ENCODE measurements around the gene TARS3. TPM values are rescaled to one million over a fixed set of nuclear protein-coding genes. Genes with fewer than 3 reads are reported as not detected.

The TARS3 gene
- total RNA-seq, 1 experiment from 2014 or later = 14.1 TPM

DNA sequence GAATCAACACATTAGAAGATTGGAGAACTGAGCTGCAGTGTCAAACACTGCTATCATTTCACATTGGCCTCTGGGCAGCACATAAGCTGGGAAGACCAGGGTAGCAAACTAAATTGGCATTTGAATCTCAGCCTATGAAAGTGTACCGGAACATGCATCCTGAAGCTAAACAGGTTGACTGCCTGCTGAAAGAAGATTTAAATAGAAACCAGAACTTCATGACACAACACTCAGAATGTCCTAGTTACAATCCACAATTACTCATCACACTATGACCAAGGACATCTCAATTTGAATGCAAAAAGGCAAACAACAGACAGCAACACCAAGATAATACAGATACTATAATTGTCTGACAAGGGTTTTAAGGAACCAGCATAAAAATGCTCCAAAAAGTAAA is 98.3 kb downstream of the TARS3 start:
- no peak overlapping the region for H3K56ac ChIP-seq (ENCODE audit: insufficient read length, low read depth, low read length)
- H2AK5ac ChIP-seq (ENCODE audit: insufficient read length, low read length) = no peak overlapping the region
- H3K9me3 ChIP-seq (ENCODE audit: control insufficient read depth, low read depth, low read length) = no peaks in the 10 kb centered on the region
- Mint-ChIP-seq H3K27me3 (ENCODE audit: low read depth) (no peaks in the 10 kb centered on the region), H3K27ac (no peak overlapping the region), H3K4me3 (no peak overlapping the region; a peak in 1 of 5 replicates), H3K9me3 (peaks cover 21 to 30% of the 10 kb centered on the region in 2 experiments), H3K36me3 (ENCODE audit: insufficient read depth in 1 of 3, low read depth in 3 of 3) (peaks cover 23 to 35% (median 23%) of the 10 kb centered on the region in 3 experiments), H3K4me1 (peaks cover 14 to 25% of the 10 kb centered on the region in 2 experiments)
- H4K20me1 ChIP-seq (ENCODE audit: control insufficient read depth, insufficient read depth, insufficient read length) = no peaks in the 10 kb centered on the region
- no peak overlapping the region for H4K8ac ChIP-seq (replicated peaks; ENCODE audit: insufficient read length, low read depth, low read length)
- H3K27ac ChIP-seq (ENCODE audit: insufficient read length, low read depth, low read length) = no peak overlapping the region
- H2BK120ac ChIP-seq (ENCODE audit: low read depth, low read length, poor library complexity, severe bottlenecking) = no peak overlapping the region
- no peak overlapping the region for H4K91ac ChIP-seq (ENCODE audit: insufficient read length, low read depth, low read length)
- no peak overlapping the region for H3K9ac ChIP-seq (ENCODE audit: extremely low read depth, insufficient read length, low read length)
- 0 out of 2 replicates have a peak, but pooled peaks cover 2% of the 10 kb centered on the region for H3K79me2 ChIP-seq (ENCODE audit: insufficient read depth, low read length)
- WGBS (ENCODE audit: extremely low coverage, insufficient read length, low lambda C conversion rate) = no CpG with 5 or more reads among the region's 1 CpG
- H3K4ac ChIP-seq (ENCODE audit: low read depth, low read length) = no peak overlapping the region
- no peak overlapping the region for H3K23ac ChIP-seq (ENCODE audit: insufficient read length, low read depth, low read length)
- H2BK12ac ChIP-seq (ENCODE audit: insufficient read length, low read depth, low read length) = no peak overlapping the region
- no peak overlapping the region for H2BK20ac ChIP-seq (ENCODE audit: low read depth, low read length, poor library complexity, severe bottlenecking)
- no peaks in the 10 kb centered on the region for H3K23me2 ChIP-seq (ENCODE audit: insufficient read length, low read depth, low read length, poor library complexity, severe bottlenecking)
- no peaks in the 10 kb centered on the region for H3K4me1 ChIP-seq (ENCODE audit: insufficient read depth, low read length)
- TF ChIP-seq CTCF (conservative IDR thresholded peaks at IDR 0.05) = no peak
- no peak overlapping the region for H2BK5ac ChIP-seq (ENCODE audit: insufficient read length, low read length)
- no peak overlapping the region for H2AFZ ChIP-seq (ENCODE audit: low read length)
- no peak for DNase-seq
- no peaks in the 10 kb centered on the region for H3K79me1 ChIP-seq (ENCODE audit: insufficient read depth, low read depth, low read length, poor library complexity, severe bottlenecking)
- no peak overlapping the region for H3K14ac ChIP-seq (ENCODE audit: insufficient read depth, low read length)
- H4K5ac ChIP-seq (ENCODE audit: insufficient read length, low read depth, low read length) = no peak overlapping the region
- no peak overlapping the region for H2BK15ac ChIP-seq (ENCODE audit: low read depth, low read length)
- no peak overlapping the region for H3K4me2 ChIP-seq (ENCODE audit: insufficient read depth, insufficient read length, low read length)
- no peaks in the 10 kb centered on the region for H3K27me3 ChIP-seq (ENCODE audit: insufficient read depth, low read length)
- H3K18ac ChIP-seq (ENCODE audit: insufficient read length, low read depth, low read length) = no peak overlapping the region
- H3T11ph ChIP-seq (ENCODE audit: low read length) = no peak overlapping the region
